HFFc6 (cell line): ENCODE results near the gene MAML1. TPM values are rescaled to one million over a fixed set of nuclear protein-coding genes. Genes with fewer than 3 reads are reported as not detected.

Experiments used
- DNase-seq: peaks from one replicate; pipeline ENCODE4 v3.0.0-alpha.2; 2018
- H3K27ac Mint-ChIP-seq: 2 replicates; pipeline ENCODE4 v1.8.0; 2020; ENCODE audit warnings: mild to moderate bottlenecking, mixed read lengths
- H3K27me3 Mint-ChIP-seq: 2 replicates; pipeline ENCODE4 v1.8.0; 2021; ENCODE audit warnings: mild to moderate bottlenecking, moderate library complexity, mixed read lengths; ENCODE audit not compliant: insufficient read depth
- H3K36me3 Mint-ChIP-seq: 2 replicates; pipeline ENCODE4 v1.8.0; 2021; ENCODE audit warnings: low read depth, mixed read lengths
- H3K4me1 Mint-ChIP-seq: 2 replicates; pipeline ENCODE4 v1.8.0; 2020; ENCODE audit warnings: low read depth, mixed read lengths
- H3K4me3 Mint-ChIP-seq: 2 replicates; pipeline ENCODE4 v1.8.0; 2020; ENCODE audit warnings: mild to moderate bottlenecking, moderate library complexity, mixed read lengths
- H3K9me3 Mint-ChIP-seq: 2 replicates; pipeline ENCODE4 v1.8.0; 2020; ENCODE audit warnings: mild to moderate bottlenecking, mixed read lengths
- total RNA-seq, 6 experiments: library from RNA; stranded (reverse); fragmentation: NEBNext Ultra II Directional; extraction: Animal tissue kit (Norgen Biotek cat#: 25700); gene quantifications; 2 replicates in 1 of 6; 3 replicates in 5 of 6; pipeline ENCODE4 v1.2.3, GENCODE V29; 2021
- TF ChIP-seq, protein P1 (sequence below): fragments of 200-600 bp; sonication (generic); IDR thresholded peaks from 2 replicates; pipeline ENCODE4 v1.5.0; 2021; ENCODE audit warnings: antibody characterized with exemption, mild to moderate bottlenecking

MAML1 gene
- total RNA-seq, 6 experiments from 2014 or later: 14.9 to 17.7 (median 16.5) TPM

DNA sequence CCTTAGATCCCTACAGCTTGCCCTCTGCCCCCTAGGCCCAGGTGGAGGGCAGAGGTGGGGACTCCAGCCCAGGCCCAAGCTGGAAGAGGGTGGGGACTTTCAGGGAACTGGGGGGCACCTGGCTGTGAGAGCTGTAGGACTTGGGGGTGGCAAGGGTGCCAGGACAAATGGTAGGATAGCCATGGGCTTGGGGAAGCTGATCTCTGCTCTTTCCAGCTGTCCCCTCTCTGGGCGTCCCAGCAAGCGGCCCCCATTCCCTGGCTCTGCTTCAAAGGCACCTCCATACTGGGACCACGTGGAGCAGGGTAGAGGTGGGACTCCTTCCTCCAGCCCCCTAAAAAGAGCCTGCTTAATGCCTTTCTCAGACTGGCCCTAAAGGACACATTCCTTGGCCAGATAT is 61.5 kb downstream of the MAML1 start:
- Mint-ChIP-seq H3K4me3 (no peak overlapping the region), H3K27me3 (peaks cover 1% of the 10 kb centered on the region; the same call in 1 of the 2 replicates), H3K36me3 (no peaks in the 10 kb centered on the region; the same call in 1 of the 2 replicates), H3K4me1 (peaks cover 7% of the 10 kb centered on the region), H3K27ac (no peak overlapping the region), H3K9me3 (no peaks in the 10 kb centered on the region)
- no peak for DNase-seq
- TF ChIP-seq, protein P1, sequence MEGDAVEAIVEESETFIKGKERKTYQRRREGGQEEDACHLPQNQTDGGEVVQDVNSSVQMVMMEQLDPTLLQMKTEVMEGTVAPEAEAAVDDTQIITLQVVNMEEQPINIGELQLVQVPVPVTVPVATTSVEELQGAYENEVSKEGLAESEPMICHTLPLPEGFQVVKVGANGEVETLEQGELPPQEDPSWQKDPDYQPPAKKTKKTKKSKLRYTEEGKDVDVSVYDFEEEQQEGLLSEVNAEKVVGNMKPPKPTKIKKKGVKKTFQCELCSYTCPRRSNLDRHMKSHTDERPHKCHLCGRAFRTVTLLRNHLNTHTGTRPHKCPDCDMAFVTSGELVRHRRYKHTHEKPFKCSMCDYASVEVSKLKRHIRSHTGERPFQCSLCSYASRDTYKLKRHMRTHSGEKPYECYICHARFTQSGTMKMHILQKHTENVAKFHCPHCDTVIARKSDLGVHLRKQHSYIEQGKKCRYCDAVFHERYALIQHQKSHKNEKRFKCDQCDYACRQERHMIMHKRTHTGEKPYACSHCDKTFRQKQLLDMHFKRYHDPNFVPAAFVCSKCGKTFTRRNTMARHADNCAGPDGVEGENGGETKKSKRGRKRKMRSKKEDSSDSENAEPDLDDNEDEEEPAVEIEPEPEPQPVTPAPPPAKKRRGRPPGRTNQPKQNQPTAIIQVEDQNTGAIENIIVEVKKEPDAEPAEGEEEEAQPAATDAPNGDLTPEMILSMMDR: no peak

DNA sequence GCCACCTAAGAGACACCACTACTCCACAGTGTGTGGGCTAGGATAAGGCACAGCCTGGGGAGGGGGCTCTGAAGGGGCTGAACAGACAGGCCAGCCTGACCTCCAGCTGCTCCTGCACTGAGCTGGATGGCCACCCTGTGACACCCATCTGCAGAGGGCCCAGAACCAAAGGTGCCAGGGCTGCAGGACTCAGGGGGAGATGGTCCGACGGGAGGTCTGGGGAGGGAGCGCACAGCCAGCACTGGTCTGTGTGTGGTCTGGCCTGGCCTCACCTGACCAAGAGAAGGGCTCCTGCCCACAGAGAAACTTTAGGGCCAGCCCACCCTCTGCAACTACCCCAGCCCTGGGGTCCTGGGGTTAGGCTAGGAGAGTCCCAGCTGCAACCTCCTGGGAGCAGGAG is 62.0 kb downstream of the MAML1 start:
- TF ChIP-seq, protein P1: no peak
- Mint-ChIP-seq H3K9me3 (no peaks in the 10 kb centered on the region), H3K27ac (no peak overlapping the region; the same call in 1 of the 2 replicates), H3K36me3 (peaks cover 3% of the 10 kb centered on the region; the same call in 1 of the 2 replicates), H3K4me3 (peak overlapping the region; percentile 39), H3K4me1 (peaks cover 7% of the 10 kb centered on the region), H3K27me3 (peaks cover 1% of the 10 kb centered on the region; the same call in 1 of the 2 replicates)
- DNase-seq: no peak

DNA sequence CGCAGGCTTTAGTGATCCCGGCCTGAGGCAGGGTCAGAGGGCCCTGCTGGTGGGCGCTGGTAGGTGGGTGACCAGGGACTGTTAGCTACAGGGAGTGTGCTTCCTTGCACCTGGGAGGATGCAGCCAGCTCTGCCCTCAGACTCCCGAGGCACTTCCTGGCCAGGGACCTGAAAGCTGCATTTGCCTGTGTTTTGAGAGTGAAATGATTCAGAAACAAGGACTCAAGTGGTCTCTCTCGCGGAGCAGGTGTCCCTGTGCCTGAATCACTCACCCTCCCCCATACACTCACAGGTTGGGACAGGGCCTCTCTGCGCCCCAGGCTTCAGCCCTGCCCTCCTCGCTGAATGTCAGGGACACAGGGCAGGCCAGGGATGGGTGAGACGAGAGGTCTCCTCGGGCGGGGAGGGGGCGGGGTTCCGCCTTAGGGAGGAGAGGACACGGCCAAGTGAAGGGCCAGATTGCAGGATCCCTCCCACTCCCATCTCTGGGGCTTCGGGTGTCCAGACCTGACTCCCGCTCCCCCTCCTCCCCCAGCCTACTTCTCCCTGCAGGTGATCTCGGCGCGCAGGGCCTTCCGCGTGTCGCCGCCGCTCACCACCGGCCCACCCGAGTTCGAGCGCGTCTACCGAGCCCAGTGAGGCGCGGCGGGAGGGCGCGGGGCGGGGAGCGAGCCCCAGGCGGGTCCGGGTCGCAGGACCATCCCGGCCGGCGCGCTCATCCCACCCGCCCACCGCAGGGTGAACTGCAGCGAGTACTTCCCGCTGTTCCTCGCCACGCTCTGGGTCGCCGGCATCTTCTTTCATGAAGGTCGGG is 62.6 kb downstream of the MAML1 start:
- DNase-seq: no peak
- peaks cover 6% of the 10 kb centered on the region; the same call in 1 of the 2 replicates for H3K36me3 Mint-ChIP-seq
- no peaks in the 10 kb centered on the region for H3K9me3 Mint-ChIP-seq
- peak overlapping the region; percentile 39 for H3K4me3 Mint-ChIP-seq
- TF ChIP-seq, protein P1: no peak
- peaks cover 1% of the 10 kb centered on the region; the same call in 1 of the 2 replicates for H3K27me3 Mint-ChIP-seq
- peaks cover 7% of the 10 kb centered on the region for H3K4me1 Mint-ChIP-seq
- H3K27ac Mint-ChIP-seq: no peak overlapping the region; the same call in 1 of the 2 replicates

DNA sequence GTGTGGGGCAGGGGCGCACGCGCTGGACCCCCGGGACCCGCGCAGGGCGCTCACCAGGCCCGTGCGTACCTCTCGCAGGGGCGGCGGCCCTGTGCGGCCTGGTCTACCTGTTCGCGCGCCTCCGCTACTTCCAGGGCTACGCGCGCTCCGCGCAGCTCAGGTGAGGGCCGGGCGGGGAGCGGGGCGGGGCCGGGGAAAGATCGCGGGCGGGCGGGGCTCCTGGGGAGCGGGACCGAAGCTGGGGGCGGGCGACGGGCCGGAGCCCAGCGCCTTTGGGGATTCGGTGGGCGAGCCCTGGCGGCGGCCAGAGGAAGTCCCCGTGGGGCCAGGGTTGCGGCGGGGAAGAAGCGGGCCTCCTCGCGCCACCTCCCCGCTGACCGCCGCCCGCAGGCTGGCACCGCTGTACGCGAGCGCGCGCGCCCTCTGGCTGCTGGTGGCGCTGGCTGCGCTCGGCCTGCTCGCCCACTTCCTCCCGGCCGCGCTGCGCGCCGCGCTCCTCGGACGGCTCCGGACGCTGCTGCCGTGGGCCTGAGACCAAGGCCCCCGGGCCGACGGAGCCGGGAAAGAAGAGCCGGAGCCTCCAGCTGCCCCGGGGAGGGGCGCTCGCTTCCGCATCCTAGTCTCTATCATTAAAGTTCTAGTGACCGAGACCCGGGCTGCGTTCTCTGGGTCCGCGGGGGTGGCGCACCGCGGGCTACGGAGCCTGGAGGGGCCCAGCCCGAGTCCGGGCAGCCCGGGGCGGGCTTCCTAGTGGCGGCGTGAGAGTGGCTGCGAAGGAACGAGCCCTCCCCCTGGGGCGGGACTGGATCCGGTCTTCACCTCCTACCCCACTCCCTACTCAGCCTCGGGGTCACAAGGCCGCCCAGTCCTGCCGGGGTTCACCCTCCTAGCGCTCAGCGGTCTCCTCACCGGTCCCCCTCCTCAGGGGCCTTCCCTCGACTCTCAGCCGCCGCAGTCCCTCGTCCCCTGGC is 63.5 kb downstream of the MAML1 start:
- DNase-seq: peak; percentile 73
- H3K9me3 Mint-ChIP-seq: no peaks in the 10 kb centered on the region
- peaks cover 1% of the 10 kb centered on the region; the same call in 1 of the 2 replicates for H3K27me3 Mint-ChIP-seq
- TF ChIP-seq, protein P1: peak; percentile 89
- H3K36me3 Mint-ChIP-seq: peaks cover 6% of the 10 kb centered on the region; the same call in 1 of the 2 replicates
- peak overlapping the region; percentile 15 for H3K27ac Mint-ChIP-seq
- peaks cover 7% of the 10 kb centered on the region for H3K4me1 Mint-ChIP-seq
- H3K4me3 Mint-ChIP-seq: peak overlapping the region; percentile 62

DNA sequence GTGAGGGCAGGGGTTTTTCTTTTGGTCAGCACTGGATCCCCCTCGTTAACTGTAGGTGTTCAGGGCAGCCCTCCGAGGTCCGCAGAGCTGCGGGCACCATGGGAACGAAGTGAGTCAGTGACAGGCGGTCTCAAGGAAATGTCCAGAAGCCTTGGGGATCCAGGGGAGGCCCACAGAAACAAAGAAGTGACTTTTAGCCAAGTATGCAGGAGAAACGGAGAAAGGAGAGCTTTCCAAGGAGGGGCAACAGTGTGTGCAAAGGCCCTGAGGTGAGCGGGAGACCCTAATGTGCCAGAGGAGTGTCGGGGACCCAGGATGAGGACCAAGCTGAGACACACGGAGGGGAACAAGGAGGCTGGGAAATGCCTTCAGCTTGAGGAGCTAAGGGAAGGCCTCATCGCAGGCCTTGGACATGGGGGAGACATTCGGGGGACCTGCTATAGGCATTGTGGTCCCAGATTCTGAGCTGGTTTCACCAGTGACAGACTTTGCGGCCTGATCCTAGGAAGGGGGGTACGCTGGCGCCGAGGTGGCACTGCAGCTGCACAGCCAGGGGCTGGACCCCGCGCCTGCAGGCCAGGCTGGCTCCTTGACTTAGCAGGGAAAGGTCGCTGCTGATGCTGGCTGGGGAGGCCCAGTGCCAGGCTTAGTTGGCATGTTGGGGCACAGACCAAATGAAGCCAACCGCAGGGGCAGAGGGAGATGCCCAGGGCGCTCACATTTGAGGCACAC is 64.4 kb downstream of the MAML1 start:
- H3K9me3 Mint-ChIP-seq: no peaks in the 10 kb centered on the region
- peaks cover 1% of the 10 kb centered on the region; the same call in 1 of the 2 replicates for H3K27me3 Mint-ChIP-seq
- peak overlapping the region; percentile 15 for H3K27ac Mint-ChIP-seq
- peak overlapping the region; percentile 62 for H3K4me3 Mint-ChIP-seq
- peaks cover 7% of the 10 kb centered on the region for H3K4me1 Mint-ChIP-seq
- H3K36me3 Mint-ChIP-seq: peaks cover 10% of the 10 kb centered on the region; the same call in 1 of the 2 replicates
- TF ChIP-seq, protein P1: no peak
- DNase-seq: no peak
